HG03558 (cell line): ENCODE measurements around the gene ARMC7.

Experiments
- ATAC-seq: cut with Tn5 transposase; IDR thresholded peaks from one replicate; pipeline ENCODE4 v1.9.1; 2021; ENCODE audit warnings: moderate number of reproducible peaks; ENCODE audit not compliant: unreplicated experiment; ENCODE audit errors: extremely low read depth

Gene ARMC7

DNA sequence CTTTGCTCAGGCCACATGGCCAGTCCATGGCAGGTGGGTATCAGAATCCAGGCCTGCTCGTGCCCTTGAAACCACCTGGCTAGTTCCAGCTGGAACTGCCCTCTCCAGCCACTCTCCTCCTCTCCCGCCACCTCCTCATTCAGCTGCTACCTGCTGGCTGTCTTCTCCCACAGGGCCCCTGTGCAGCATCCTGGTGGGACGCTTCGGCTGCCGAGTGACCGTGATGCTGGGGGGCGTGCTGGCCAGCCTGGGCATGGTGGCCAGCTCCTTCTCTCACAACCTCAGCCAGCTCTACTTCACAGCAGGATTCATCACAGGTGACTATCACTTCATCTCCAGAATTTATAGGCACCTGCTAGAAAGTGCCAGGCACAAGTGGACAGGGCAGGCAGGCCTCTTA is 11.9 kb upstream of the ARMC7 start:
- no peak for ATAC-seq

DNA sequence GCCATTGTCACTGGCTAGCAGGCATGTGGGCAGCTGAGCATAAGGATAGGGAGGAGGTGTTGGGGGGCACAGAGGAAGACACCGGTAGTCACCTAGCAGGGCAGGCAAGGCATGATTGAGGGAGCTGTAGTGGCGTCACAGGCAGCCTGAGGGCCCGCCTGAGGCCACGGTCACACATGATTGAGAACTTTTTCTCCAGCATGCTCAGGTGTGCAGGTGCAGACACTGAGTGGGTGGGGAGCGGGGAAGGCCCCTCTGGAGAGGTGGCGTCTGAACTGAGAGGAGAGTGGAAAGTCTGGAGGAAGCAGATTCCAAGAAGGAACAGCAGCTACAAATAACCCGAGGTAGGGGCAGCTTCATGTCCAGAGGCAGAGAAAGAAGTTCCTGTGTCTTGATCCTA is 10.9 kb upstream of the ARMC7 start:
- no peak for ATAC-seq

DNA sequence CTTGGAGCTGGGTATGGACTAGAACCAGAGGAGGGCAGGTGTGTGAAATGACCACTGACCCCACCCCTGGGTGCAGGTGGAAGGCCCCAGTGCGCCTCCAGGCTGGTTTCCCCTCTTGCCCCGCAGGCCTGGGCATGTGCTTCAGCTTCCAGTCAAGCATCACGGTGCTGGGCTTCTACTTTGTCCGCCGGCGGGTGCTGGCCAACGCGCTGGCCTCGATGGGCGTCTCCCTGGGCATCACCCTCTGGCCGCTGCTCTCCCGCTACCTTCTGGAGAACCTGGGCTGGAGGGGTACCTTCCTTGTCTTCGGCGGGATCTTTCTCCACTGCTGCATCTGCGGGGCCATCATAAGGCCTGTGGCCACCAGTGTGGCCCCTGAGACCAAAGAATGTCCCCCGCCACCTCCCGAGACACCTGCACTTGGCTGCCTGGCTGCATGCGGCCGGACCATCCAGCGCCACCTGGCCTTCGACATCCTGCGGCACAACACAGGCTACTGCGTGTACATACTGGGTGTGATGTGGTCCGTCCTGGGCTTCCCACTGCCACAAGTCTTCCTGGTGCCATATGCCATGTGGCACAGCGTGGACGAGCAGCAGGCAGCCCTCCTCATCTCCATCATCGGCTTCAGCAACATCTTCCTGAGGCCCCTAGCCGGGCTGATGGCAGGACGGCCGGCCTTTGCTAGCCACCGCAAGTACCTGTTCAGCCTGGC is 9.7 kb upstream of the ARMC7 start:
- no peak for ATAC-seq

DNA sequence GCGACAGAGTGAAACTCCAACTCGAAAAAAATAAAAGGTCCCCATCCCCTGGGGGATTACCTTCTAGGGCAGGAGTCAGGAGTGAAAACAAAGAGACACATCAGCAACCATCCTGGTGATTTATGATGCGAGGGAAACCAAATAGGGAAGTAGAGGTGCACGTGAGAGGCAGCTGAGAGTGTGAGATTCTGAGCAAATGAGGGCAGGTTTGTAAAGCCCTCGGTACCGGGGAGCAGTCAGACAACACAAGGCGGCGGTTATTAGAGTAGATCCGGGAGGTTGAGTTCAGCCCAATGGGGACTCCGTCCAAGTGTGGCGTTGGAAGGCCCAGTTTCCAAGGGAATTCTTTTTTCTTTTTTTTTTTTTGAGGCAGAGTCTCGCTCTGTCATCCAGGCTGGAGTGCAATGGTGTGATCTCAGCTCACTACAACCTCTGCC is 7.4 kb upstream of the ARMC7 start:
- no peak for ATAC-seq

DNA sequence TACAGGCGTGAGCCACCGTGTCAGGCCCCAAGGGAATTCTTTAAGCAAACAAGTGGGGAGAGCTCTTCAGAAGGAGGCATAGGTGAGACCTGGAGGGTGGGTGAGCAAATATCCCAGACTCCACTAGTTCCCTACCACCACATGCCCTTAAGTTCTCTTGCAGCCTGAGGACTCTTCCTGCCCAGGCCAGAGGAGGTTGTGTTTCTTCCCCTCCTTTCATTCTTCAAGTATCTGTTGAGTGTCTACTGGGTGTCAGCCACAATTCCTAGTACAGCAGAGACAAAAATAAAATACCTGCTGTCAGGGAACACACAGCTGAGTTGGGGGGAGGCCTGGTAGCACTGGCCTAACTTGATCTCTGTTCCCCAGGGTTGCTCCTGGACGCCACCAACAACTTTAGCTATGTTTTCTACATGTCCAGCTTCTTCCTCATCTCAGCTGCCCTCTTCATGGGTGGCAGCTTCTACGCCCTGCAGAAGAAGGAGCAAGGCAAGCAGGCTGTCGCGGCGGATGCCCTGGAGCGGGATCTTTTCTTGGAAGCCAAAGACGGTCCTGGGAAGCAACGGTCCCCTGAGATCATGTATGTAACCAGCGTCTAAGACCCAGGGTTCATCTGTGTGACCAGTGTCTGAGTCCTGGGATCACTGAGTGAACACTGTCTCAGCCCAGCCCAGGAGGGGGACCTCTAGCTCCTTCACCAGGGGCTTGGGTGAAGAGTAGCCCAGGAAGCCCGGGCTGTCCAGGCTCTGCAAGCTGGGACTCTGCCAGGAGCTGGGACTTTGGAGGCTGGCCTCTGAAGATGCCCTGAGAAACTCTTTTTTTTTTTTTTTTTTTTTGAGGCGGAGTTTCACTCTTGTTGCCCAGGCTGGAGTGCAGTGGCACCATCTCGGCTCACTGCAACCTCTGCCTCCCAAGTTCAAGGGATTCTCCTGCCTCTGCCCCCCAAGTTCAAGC is 5.9 kb upstream of the ARMC7 start:
- ATAC-seq, result no peak

DNA sequence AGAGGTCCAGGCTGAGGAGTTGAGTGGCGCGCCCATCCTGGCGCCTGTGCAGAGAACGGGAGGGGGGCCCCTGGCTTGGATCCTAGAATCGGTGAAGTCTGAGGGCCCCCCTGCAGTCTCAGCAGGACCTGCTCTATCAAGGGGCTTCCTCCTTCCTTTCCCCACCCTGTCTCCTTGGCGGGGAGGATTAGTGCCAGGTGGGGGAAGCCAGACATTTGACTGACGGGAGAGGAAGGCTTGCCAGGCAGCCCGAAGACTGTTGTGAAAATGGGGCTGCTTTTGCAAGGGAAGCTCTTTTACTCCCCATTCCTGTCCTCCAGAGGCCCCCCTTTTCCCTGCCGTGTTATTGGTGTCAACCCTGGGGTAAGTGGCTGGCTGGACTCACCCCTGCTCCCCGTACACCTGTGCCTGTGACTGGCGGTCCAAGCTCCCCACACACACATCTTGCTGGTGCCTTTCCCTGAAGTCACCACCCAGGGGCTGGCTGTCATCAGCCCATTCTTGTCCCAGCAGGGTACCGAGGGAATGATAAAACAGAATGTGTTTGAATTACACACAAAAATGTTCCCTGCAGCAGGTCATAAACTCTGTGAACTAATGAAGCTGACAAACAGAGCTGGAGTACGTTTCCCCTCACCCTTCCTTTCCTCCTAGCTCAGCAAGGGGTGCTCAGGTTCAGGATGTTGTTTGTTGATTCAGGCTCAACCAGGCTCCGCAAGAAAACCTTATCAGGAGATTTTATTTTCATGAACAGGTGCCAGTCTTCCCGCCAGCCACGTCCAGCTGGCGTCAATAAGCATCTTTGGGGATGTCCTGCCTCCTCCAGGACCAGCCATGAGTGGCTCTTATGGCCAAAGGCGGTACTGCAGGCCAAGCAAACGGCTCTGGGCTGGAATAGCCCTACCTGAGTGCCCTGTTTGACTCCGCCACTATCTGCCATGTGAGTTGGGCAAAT is 4.4 kb upstream of the ARMC7 start:
- no peak for ATAC-seq

DNA sequence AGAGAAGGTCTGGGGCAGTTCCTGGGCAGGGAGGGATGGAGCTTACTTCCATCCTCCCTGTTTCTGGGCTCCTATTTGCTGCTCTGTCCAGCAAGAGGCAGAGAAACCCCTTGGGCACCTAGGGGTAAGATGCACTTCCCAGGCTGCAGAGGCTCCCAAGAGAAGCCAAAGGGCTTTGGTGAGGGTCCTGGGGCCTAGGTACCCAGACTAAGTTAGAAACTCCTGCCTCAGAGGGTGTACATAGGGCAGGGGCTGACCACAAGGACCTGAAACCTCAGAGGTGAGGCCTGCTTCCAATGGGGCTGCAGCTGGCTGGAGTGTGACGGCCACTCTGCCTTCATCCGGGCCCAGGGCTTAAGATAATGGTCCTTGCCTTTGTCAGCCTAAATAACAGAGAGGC is 1.6 kb upstream of the ARMC7 start:
- ATAC-seq, result no peak

DNA sequence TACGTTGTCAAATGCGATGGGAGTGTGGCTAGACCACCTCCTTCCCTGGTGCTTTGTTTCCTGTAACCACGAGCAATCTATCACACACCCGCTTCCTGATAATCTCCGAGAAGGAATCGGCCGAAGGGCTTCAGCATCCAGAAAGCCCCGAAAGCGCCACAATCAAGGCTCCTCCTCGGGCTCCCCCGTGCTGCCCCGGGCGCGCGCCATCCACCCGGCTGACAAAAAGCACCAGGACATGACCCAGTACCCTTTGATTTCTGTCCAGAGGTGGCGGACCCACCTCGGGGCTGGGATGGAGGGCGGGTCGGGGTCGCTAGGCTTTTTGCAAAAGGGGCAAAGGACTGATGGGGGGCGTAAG is 743 bp upstream of the ARMC7 start:
- no peak for ATAC-seq

DNA sequence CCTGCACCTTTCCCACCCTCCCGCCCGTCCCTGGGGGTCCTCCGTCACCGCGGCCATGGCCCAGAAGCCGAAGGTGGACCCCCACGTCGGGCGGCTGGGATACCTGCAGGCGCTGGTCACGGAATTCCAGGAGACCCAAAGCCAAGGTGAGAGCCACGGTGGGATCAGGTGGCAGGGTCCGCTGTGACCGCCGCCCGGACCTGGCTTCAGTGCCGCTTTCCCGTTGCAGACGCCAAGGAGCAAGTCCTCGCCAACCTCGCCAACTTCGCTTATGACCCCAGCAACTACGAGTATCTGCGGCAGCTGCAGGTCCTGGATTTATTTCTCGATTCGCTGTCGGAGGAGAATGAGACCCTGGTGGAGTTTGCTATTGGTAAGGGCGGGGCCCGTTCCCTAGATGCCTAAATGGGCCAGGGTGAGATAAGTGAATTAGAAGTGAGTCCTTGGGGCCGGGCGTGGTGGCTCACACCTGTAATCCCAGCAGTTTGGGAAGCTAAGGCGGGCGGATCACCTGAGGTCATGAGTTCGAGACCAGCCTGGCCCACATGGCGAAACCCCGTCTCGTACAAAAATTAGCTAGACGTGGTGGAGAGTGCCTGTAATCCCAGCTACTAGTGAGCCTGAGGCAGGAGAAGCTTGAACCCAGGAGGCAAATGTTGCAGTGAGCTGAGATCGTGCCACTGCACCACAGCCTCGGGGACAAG is 617 bp downstream of the ARMC7 start:
- no peak for ATAC-seq

DNA sequence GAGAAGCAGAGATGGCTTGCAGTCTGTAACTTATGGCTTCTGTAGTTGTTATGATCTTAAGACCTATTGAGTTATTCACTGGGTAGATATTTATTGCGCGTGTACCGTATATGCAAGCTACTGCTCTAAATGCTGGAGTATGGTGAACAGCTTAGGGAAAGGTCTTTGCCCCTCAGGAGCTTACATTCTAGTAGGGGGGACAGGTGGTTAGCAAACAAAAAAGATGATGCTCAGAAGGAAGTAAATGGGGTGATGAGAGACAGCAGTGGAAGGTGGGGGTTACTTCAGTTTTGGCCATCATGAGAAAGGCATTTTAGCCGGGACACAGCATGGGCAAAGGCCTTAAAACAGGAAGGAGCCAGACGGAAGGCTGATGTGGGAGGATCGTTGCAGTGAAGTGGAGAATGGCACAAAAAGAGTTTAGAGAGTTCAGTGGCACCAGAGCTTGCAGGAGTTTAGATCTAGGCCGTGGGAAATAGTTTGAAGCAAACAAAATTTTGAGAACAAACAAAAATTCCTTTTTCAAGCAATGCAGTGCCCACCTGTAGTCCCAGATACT is 2.1 kb downstream of the ARMC7 start:
- ATAC-seq, result no peak

DNA sequence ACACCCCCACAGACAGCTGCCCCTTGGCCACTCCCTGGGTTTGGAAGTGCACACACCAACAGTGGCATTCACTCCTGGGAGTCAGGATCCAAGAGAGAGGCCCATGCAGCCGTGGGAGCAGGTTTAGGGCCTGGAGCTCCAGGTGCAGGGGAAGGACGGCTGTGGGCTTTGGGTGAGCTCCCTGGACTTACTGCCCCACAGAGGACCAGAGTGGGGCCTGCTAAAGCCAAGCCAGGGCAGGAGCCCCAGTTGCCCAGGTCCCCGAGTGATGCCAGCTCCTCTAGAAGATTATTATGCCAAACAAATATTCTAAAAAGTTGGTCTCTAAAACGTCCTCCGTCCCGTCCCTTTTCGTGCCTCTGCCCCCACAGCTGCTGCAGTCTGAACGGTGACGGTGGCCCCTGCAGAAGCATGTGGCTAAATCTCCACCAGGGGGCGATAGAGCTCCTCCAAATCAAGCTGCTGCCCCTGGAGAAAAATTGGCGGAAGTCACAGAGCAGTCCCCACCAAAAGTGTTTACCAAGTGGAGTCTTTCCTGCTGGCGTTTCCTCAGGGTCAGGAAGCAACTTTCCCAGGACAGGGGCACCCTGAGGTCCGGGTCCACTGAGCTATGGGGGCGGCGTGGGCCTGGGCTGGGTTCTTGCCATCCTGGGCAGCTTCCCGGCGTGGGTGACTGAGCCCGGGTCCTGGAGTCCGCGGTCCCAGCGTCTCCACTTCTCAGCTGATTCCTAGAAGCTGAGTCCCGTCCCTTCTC is 4.2 kb downstream of the ARMC7 start:
- no peak for ATAC-seq

DNA sequence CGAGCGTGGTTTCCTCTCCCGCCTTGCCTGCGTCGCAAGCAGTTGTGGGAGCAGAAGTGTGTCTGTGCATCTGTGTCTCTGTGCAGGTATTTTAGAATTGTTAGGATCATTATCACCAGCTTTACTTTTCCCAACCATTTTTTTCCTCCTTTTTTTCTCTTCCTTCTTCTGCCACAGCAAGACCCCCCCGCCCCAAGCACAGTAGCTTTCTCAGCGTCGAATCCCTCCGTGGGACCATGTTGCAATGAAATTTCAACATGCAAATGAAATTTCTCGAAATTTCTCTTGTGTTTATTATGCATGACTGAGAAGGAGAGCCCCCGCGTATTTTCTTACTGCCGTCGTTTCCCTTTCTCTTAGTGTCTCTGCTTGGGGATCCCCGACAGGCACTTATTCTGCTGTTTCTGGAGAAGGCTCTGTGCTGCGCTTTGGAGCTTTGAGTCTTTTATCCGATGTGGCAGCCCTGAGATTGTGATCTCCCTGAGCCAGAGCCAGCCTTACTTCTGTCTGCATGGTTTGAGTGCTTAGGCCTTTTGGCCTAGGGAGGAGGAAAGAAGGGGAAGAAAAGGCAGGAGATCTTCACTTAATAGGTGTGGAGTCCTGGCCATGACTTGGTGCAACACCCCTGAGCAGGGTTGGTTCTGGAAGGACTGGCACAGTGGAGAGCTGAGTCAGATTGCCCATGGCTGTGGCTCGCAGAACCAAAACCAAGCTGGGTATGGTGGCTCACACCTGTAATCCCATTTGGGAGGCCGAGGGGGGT is 5.0 kb downstream of the ARMC7 start:
- no peak for ATAC-seq

DNA sequence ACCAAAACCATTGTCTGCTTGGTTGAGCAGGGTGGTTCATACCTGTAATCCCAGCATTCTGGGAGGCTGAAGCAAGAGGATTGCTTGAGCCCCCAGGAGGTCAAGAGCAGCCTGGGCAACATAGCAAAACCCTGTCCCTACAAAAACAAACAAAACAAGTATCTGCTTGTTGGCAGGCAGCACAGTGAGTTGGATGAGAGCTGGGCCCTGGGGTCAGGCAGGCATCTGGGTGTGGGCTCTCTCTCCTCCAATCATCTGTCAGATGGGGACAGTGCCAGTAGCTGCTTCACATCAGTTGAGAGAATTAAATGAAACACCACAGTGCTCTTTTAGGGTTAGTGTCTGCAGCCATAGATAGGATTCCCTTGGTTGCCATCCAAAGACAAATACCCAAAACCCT is 5.8 kb downstream of the ARMC7 start:
- no peak for ATAC-seq

DNA sequence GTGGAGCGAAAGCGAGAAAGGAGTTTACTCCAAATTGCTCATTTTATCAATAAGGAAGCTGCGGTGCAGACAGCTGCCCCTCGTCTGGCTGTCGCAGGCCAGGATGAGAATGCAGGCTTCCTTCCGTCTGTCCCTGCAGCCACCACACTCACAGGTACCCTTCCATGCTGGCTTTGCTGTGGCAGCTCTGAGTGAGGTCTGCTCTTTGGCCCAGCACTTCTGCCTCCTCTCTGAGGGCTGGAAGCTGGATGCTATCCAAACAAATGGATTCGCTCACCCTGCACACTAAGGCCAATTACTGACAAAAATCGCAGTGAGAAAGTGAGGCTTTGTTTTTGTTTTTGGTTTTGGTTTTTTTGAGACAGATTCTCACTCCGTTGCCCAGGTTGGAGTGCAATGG is 7.0 kb downstream of the ARMC7 start:
- ATAC-seq, result no peak

DNA sequence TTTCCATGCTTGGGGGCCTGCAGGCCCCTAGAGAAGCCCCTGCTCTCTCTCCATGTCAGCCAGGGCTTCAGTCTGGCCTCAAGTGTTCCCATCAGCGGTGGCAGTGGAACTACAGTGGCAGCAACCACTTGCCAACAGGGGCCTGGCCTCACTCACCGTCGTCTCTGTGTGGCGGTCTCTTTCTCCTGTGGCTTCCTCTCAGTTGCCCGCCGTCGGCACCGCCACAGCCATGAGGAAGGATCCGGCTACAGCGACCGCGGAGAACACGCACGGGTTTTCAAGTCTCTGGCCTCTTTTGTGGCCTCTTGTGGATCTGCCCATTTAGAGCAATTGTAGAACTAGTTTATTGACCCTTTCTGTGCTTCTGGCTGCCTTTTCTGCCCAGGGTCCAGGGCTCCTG is 8.5 kb downstream of the ARMC7 start:
- ATAC-seq, result no peak

DNA sequence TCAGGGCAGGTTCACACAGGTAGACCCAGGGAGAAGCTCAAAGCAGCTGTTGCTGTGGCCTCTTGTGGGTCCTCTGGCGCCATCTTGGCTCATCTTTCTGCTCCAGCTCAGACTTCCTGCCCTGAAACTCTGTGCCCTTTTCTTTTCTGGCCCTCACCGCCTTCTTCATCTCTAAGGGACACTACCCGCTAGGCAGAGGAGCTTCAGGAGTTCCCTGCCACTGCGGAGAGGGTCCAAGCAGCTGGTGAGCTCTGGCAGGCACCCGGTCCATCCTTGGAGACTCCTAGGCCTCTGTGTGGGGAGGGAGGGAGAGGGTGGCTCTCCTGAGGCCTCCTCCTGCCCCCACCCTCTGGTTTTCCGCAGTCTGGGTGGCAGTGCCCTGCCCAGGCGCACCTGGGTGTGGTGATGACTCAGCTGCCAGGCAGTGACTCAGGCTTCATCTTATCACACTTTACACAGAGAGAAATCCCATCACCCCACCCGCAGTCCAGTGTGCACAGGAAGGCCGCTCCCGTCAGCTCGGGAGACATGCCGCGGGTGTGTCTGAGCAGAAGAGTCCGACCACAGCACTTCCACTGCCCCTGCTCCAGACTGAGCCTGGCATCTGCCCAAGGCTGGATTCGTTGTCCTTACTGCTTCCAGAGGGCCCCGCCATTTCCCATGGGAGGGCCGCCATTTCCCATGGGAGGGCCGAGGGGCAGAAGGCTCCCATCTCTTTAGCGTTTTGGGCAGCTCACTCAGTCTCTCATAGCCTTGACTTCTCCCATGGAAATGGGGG is 14.5 kb downstream of the ARMC7 start:
- no peak for ATAC-seq

DNA sequence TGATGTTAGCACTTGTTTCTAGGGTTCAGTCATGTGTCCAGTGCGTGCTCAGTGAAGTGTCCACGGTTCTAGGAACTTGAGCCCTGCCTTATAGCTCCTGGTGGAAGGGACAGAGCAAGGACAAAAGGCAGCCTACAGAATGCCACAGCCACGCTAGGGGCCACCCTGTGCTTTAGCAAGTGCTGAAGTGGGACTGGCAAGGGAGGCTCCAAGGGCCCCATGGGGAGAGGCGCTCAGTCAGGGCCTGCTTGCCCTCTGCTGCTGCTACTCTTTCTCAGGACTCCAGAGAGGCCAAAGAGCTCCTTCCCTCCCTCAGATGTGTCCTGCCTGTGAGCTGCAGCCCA is 15.0 kb downstream of the ARMC7 start:
- no peak for ATAC-seq

DNA sequence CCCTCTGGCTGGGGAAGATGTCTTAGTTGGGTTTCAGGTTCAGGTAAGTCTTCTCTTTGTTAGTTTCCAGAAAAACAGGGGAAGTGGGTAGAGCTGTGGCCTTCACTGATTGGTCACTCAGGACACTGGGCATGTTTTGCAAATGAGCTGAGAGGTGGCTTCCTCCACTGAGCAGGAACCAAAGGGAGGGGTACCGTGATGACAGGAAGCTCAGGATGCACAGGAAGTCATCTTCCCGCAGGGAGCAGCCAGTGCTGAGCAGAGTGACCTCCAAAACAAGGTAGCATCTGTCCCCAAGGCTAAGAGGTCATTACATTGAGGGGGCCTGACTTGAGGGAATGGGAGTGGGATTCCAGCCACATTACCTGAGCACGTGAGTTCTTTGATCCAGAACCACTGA is 16.2 kb downstream of the ARMC7 start:
- ATAC-seq, result no peak
